NCI-H1417 (cell line): Measurements from ENCODE around the gene JARID2.

Source experiments
- DNase-seq, 3 experiments: peaks; one replicate each; lab custom pipeline; 2025; lab: John Stamatoyannopoulos, UW

The JARID2 gene

GRCh38 chr6:15421945-15422733 is 176.3 kb downstream of the JARID2 start:
- no peak for DNase-seq

- no peak for DNase-seq
Observed at GRCh38 chr6:15423286-15423993, 177.6 kb downstream of the JARID2 start.

GRCh38 chr6:15425947-15426346 is 180.1 kb downstream of the JARID2 start:
- peak in 1 of 3 experiments; percentile 28 for DNase-seq

- DNase-seq = no peak
Observed at GRCh38 chr6:15426395-15426794, 180.5 kb downstream of the JARID2 start.

- no peak for DNase-seq
Observed at GRCh38 chr6:15426901-15427300, 181.0 kb downstream of the JARID2 start.

- peak in 2 of 3 experiments; percentile 6 to 76 for DNase-seq
Observed at GRCh38 chr6:15427331-15428070, 181.6 kb downstream of the JARID2 start.

GRCh38 chr6:15429141-15430110 is 183.6 kb downstream of the JARID2 start:
- no peak for DNase-seq

GRCh38 chr6:15430186-15430585 is 184.3 kb downstream of the JARID2 start:
- no peak for DNase-seq

GRCh38 chr6:15430931-15431405 is 185.1 kb downstream of the JARID2 start:
- DNase-seq = peak in 1 of 3 experiments; percentile 5

GRCh38 chr6:15431762-15432483 is 186.1 kb downstream of the JARID2 start:
- no peak for DNase-seq

GRCh38 chr6:15433511-15433861 is 187.6 kb downstream of the JARID2 start:
- no peak for DNase-seq

GRCh38 chr6:15434263-15434662 is 188.4 kb downstream of the JARID2 start:
- DNase-seq = peak in 1 of 3 experiments; percentile 56

GRCh38 chr6:15434823-15435380 is 189.0 kb downstream of the JARID2 start:
- DNase-seq = no peak

- no peak for DNase-seq
Observed at GRCh38 chr6:15435468-15435867, 189.6 kb downstream of the JARID2 start.

- DNase-seq = peak in 1 of 3 experiments; percentile 47
Observed at GRCh38 chr6:15436451-15436850, 190.6 kb downstream of the JARID2 start.

GRCh38 chr6:15437090-15437635 is 191.3 kb downstream of the JARID2 start:
- no peak for DNase-seq

- peak in 1 of 3 experiments; percentile 29 for DNase-seq
Observed at GRCh38 chr6:15439410-15440025, 193.6 kb downstream of the JARID2 start.

- no peak for DNase-seq
Observed at GRCh38 chr6:15440040-15440439, 194.2 kb downstream of the JARID2 start.

- peak; percentile 30 to 68 (median 53) for DNase-seq
Observed at GRCh38 chr6:15441215-15441868, 195.5 kb downstream of the JARID2 start.
